Measurements from ENCODE around the gene CPNE2.
"Not testable (repeated sequence)": the region's sequence is repeated elsewhere in the genome, so short reads cannot be mapped to it uniquely, and the experiment has no call there.

CPNE2 gene

DNA sequence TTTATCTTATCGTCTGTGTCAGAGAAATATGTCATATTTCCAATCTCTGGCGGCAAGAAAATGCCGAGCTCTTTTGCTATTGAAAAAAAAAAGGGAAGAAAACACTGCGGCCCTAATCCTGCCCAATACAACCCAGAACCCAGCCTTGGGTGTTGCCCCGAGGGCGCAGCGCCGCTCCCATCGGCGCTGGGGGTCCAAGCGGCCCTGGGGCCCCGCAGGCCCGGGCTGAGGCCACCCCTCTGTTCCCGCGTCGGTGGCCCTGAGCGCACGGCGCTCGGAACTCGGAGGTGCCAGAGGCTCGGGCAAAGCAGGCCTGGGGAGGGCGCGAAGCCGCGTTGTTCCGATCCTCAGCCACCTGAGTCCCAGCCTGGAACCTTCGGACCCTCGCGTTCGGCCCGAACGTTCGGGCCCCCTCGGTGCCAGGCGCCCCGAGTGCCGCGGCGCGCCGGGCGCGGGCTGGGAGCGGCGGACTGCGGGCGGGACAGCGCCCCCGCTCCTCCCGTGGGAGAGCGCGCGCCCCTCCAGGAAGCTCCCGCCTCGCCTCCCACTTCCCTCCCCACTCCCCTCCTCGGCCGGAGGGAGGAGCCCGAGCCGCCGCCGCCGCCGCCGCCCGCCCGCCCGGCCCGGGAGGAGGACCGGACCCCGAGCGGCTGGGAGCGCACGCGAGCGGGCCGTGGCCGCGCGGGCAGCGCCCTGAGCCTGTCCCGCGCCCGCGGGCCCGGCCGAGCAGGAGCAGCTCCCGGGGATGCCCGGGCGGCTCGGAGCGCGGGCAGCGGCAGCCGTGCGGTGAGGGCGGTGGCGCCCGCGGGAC, at the start of gene CPNE2:
TSS of gene CPNE2 (plus strand) at position 609 of the 811 bp plus-strand sequence. CDS start 18,160 bp downstream, outside the sequence.
- DNase-seq (ENCODE audit: low spot score) = peak; percentile 77

DNA sequence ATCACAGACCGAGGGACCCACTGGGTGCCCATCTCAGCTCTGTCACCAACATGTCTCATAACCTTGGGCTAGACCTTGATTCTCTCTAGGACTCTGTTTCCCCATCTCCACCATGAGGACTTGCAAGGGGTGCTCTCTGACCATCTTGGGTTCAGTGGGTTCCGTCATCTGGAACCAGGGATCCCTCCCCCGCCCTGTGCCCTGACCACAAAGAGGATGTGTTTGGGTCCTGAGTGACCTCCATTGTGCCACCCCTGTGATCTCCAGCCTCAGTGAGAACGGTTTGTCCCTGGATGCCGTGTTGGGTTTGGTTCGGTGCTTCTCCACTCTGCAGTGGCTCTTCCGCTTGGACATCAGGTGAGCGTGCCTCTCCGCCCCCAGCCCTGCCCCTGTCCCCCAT, 49.1 kb upstream of the CPNE2 start:
- DNase-seq (ENCODE audit: low spot score) = no peak

DNA sequence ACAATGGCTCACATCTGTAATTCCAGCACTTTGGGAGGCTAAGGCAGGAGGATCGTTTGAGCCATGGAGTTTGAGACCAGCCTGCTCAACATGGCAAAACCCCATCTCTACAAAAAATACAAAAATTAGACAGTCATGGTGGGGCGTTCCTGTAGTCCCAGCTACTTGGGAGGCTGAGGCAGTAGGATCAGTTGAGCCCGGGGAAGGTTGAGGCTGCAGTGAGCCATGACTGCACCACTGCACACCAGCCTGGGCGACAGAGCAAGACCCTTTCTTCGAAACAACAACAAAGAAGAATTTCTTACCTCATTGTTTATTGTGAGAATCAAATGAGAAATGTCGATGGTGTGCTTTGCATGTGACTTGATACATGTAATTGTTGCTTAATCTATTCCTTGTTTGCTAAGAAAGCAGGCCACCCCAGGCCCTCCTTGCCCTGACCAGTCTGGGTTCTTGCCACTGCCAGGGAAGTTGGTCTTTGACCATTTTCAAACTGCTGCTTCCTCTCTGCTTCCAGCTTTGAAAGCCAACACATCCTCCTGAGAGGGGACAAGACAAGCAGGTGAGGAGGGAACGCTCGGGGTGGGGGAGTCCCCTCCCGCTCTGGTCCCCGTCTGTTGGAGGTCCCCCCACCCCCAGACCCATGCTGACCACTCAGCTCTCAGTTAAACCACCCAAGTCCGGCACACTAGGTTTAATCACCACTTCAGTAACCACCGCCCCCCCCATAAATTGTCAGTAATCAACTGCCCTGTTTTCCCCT, 47.3 kb upstream of the CPNE2 start:
- no peak for DNase-seq (ENCODE audit: low spot score)

DNA sequence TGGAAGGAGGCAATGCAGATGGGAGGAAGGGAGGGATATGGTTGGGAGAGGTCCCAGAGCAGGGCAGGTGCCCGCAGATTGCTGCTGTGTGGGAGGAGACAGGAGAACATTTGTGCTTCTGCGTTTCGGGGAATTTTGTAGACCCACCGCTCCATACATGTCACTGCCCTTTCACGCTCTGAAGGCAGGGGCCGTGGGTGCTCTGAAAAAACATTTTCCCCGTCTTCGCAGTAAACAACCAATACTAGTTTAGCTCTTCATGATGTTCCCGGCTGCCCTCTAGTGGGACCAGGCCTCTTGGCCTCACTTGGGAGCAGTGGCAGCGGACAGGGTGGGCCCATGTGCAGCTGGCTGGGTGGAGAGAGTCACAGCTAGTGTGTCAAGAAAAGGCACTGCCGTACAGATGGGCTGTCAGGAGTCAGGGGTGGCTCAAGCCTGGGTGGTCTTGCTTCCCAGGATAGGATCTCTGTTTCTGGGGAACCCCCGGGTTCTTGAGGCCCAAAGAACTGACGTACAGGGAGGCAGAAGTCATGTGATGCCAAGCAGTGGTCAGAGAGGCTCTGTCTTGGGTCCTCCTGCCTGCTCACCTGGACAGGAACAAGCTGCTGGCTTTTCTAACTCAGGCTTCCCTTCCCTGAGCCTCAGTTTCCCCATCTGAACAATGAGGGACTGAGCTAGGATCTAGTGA, 46.5 kb upstream of the CPNE2 start:
- DNase-seq (ENCODE audit: low spot score) = peak; percentile 76

DNA sequence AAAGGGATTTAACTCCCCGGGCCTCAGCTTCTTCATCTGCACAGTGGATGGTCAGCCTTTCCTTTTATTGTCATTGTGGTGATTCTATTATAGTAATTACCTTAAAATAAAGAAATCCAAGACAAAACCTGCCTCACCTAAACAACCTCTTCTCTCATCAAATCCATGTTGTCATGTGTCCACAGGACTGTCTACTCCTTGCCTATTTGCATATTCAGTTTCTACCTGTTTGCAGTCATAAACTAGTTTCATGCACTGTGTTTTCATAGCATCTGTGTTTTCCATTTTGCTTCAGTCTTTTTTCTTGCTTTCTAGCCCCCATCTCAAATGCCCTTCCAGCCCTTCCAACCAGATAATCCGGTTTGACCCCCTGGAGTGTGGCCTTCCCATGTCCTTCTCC, 44.3 kb upstream of the CPNE2 start:
- DNase-seq (ENCODE audit: low spot score) = no peak

GRCh38 chr16:57049678-57050077, 42.7 kb upstream of the CPNE2 start:
- DNase-seq (ENCODE audit: low spot score) = no peak

DNA sequence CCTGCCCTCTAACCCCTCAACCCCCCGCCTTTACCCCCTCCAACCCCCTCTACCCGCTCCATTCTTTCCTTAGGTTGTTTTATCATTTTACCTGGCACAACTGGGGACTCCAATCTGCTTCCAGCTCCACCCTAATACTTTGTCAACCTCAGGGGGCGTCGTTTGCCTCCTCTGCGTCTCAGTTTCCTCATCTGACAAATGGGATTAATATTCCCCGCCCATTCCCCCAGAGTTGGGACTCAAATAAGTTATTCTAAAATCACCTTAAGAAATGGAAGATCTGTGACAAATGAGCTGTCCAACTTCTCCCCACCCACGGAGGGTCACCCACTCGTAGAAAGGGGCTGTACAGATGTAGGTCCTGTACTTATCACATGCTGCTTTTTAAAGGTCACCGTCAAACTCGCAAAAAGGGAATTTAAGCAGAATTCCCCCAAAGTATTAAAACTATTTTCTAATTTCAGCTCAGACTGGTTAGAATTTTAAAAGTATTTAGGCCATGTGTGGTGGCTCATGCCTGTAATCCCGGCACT, 40.6 kb upstream of the CPNE2 start:
- DNase-seq (ENCODE audit: low spot score) = no peak

- DNase-seq (ENCODE audit: low spot score) = no peak
Observed at GRCh38 chr16:57053206-57053605, 39.2 kb upstream of the CPNE2 start.

GRCh38 chr16:57054338-57054737, 38.0 kb upstream of the CPNE2 start:
- no peak for DNase-seq (ENCODE audit: low spot score)

- no peak for DNase-seq (ENCODE audit: low spot score)
Observed at GRCh38 chr16:57054771-57055170, 37.6 kb upstream of the CPNE2 start.

GRCh38 chr16:57055671-57056070, 36.7 kb upstream of the CPNE2 start:
- no peak for DNase-seq (ENCODE audit: low spot score)

DNA sequence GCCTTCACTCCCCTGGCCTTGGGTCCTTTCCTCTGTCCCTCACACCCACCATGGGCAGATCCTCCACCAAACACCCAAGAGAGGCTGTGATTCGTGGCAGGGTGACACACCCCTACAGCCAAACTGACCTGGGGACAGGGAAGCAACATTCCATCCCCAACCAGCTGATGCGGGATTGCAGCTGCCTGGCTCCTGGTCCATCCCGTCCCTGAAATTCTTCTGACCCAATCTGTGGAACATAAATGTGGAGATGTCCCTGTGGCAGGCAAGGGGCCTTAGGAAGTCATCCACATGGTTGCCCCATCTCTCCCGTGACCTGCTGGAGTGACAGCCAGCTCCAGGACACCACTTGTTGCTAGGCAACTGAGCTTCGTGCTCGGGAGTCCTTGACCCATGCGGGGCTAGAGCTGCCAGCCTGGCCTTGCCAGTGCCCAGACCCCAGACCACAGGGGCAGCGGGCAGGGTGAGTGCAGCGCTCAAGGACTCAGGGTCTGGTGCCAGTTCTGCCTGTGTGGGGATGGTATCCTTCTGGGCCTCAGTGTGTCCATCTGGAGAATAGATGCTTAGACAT, 34.0 kb upstream of the CPNE2 start:
- DNase-seq (ENCODE audit: low spot score) = no peak

- no peak for DNase-seq (ENCODE audit: low spot score)
Observed at GRCh38 chr16:57060323-57061083, 31.9 kb upstream of the CPNE2 start.

GRCh38 chr16:57061084-57061905, 31.1 kb upstream of the CPNE2 start:
- no peak for DNase-seq (ENCODE audit: low spot score)

GRCh38 chr16:57062329-57062728, 30.1 kb upstream of the CPNE2 start:
- no peak for DNase-seq (ENCODE audit: low spot score)

DNA sequence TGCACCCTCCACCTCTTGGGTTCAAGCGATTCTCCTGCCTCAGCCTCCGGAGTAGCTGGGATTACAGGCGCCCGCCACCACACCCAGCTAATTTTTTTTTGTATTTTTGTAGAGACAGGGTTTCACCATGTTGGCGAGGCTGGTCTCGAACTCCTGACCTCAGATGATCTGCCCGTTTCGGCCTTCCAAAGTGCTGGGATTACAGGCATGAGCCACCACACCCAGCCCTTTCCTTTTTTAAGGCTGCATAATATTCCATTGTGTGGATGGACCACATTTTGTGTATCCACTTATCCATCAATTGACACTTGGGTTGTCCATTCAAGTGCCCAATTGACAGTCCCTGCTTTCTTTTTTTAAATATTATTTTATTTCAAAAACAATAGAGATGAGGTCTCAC, 29.2 kb upstream of the CPNE2 start:
- DNase-seq (ENCODE audit: low spot score) = not testable (repeated sequence)

GRCh38 chr16:57064995-57065394, 27.4 kb upstream of the CPNE2 start:
- DNase-seq (ENCODE audit: low spot score) = no peak

GRCh38 chr16:57066625-57067024, 25.8 kb upstream of the CPNE2 start:
- no peak for DNase-seq (ENCODE audit: low spot score)

DNA sequence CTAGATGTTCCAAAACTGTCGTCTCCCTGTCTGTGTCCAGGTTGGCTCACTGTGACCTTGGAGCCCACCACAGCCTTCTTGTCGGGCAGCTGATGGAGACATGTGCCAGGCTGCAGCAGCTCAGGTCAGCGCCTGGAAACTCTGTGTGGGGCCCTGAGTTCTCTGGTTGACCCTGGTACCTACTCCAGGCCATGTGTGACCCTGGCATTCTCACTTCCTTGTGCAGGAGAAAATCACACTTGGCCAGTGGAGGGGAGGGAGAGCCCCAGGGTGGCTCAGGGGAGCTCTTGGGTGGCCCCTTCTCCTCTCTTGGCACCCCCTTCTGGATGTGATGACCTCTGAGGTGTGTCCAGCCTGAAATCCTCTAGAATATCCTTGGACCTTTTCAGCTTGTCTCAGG, 25.0 kb upstream of the CPNE2 start:
- DNase-seq (ENCODE audit: low spot score) = no peak

- DNase-seq (ENCODE audit: low spot score) = no peak
Observed at GRCh38 chr16:57069053-57069452, 23.3 kb upstream of the CPNE2 start.

Measured in HuH-7.5 (cell line).